Liver (tissue), 9 donors: ENCODE data around the gene GRK6. TPM values are rescaled to one million over a fixed set of nuclear protein-coding genes. Genes with fewer than 3 reads are reported as not detected.

ENCODE experiments used
- DNase-seq: peaks from one replicate; pipeline ENCODE4 v3.0.0-alpha.2; 2017; ENCODE audit warnings: low spot score
- H3K27ac ChIP-seq, 2 donors: one replicate each; pipeline ENCODE4 v1.7.0; 2013; ENCODE audit warnings: inconsistent platforms in 2 of 2, low read length in 2 of 2, control low read depth in 1 of 2, low read depth in 1 of 2, mild to moderate bottlenecking in 1 of 2
- H3K27me3 ChIP-seq, 4 donors: one replicate each; pipeline versions ENCODE4 v1.6.1 to v1.7.0; 2013; ENCODE audit warnings: low read length in 3 of 4, inconsistent platforms in 1 of 4, mild to moderate bottlenecking in 1 of 4, moderate library complexity in 1 of 4; ENCODE audit not compliant: control insufficient read depth in 4 of 4, insufficient read depth in 4 of 4
- H3K36me3 ChIP-seq, 4 donors: one replicate each; pipeline versions ENCODE4 v1.6.1 to v1.7.0; 2013; ENCODE audit warnings: low read length in 3 of 4, mild to moderate bottlenecking in 3 of 4, low read depth in 1 of 4, moderate library complexity in 1 of 4; ENCODE audit not compliant: control insufficient read depth in 4 of 4, insufficient read depth in 3 of 4
- H3K4me1 ChIP-seq, 4 donors: one replicate each; pipeline versions ENCODE4 v1.6.1 to v1.7.0; 2013; ENCODE audit warnings: low read length in 3 of 4, mild to moderate bottlenecking in 3 of 4, moderate library complexity in 1 of 4; ENCODE audit not compliant: control insufficient read depth in 4 of 4, insufficient read depth in 4 of 4
- H3K4me3 ChIP-seq, 3 donors: one replicate each; pipeline versions ENCODE4 v1.6.1 to v1.7.0; 2013; ENCODE audit warnings: low read length in 3 of 3, control low read depth in 1 of 3, low read depth in 1 of 3, mild to moderate bottlenecking in 1 of 3
- H3K9ac ChIP-seq, 2 donors: one replicate each; pipeline ENCODE4 v1.7.0; 2013; ENCODE audit warnings: low read length in 2 of 2, mild to moderate bottlenecking in 2 of 2, moderate library complexity in 2 of 2, control low read depth in 1 of 2, low read depth in 1 of 2
- H3K9me3 ChIP-seq, 4 donors: one replicate each; pipeline versions ENCODE4 v1.6.1 to v1.7.0; 2013; ENCODE audit warnings: low read length in 3 of 4; ENCODE audit not compliant: control insufficient read depth in 4 of 4
- EGR1 ChIP-seq, 2 donors: IDR thresholded peaks; 2 replicates each; pipeline ENCODE4 v1.6.1; 2016 to 2018; ENCODE audit warnings: antibody characterized with exemption in 2 of 2, low read depth in 2 of 2
- FOXA1 ChIP-seq: IDR thresholded peaks from 2 replicates; pipeline ENCODE4 v1.6.1; 2016; ENCODE audit warnings: antibody characterized with exemption
- FOXA2 ChIP-seq: IDR thresholded peaks from 2 replicates; pipeline ENCODE4 v1.6.1; 2016; ENCODE audit warnings: antibody characterized with exemption
- GABPA ChIP-seq, 2 donors: IDR thresholded peaks in 1 of 2; conservative IDR thresholded peaks in 1 of 2; 2 replicates each; pipeline ENCODE4 v1.6.1; 2016; ENCODE audit warnings: antibody characterized with exemption in 2 of 2, mild to moderate bottlenecking in 1 of 2, moderate library complexity in 1 of 2
- HNF4A ChIP-seq, 2 donors: conservative IDR thresholded peaks; 2 replicates each; pipeline ENCODE4 v1.6.1; 2016; ENCODE audit warnings: antibody characterized with exemption in 2 of 2, mild to moderate bottlenecking in 2 of 2
- HNF4G ChIP-seq: IDR thresholded peaks from 2 replicates; pipeline ENCODE4 v1.6.1; 2016; ENCODE audit warnings: antibody characterized with exemption
- JUND ChIP-seq, 2 donors: IDR thresholded peaks; 2 replicates each; pipeline ENCODE4 v1.6.1; 2016; ENCODE audit warnings: antibody characterized with exemption in 2 of 2
- NR2F2 ChIP-seq: IDR thresholded peaks from 2 replicates; pipeline ENCODE4 v1.6.1; 2016; ENCODE audit warnings: antibody characterized with exemption
- RAD21 ChIP-seq, 2 donors: IDR thresholded peaks; 2 replicates each; pipeline ENCODE4 v1.6.1; 2016; ENCODE audit warnings: antibody characterized with exemption in 2 of 2, mild to moderate bottlenecking in 2 of 2
- RXRA ChIP-seq, 2 donors: IDR thresholded peaks; 2 replicates each; pipeline ENCODE4 v1.6.1; 2017 to 2018; ENCODE audit warnings: antibody characterized with exemption in 2 of 2, mild to moderate bottlenecking in 1 of 2
- SP1 ChIP-seq: IDR thresholded peaks from 2 replicates; pipeline ENCODE4 v1.6.1; 2018; ENCODE audit warnings: antibody characterized with exemption, mild to moderate bottlenecking
- TAF1 ChIP-seq: conservative IDR thresholded peaks from 2 replicates; pipeline ENCODE4 v1.6.1; 2016; ENCODE audit warnings: antibody characterized with exemption, mild to moderate bottlenecking
- YY1 ChIP-seq: IDR thresholded peaks from 2 replicates; pipeline ENCODE4 v1.6.1; 2016; ENCODE audit warnings: antibody characterized with exemption, mild to moderate bottlenecking
- WGBS: extraction: QIAGEN DNeasy Blood & Tissue Kit; methylation state at CpG from one replicate; pipeline ENCODE4 v1.1.7; 2013; 5-methylcytosine and 5-hydroxymethylcytosine counted together
- polyA plus RNA-seq, 2 donors: library from polyadenylated mRNA; stranded (reverse) in 1 of 2; unstranded in 1 of 2; fragments of 200-250 nt in 1 of 2; fragments of >200 nt in 1 of 2; fragmentation: Nextera tagmentation in 1 of 2; extraction: Ambion mirVana in 1 of 2; gene quantifications; one replicate each; pipeline versions ENCODE4 v1.2.1 to v1.2.3, GENCODE V29; 2013 to 2015
- total RNA-seq, 2 donors: library from RNA; depleted of rRNA; stranded (reverse); fragments of >200 nt; gene quantifications; one replicate each; pipeline ENCODE4 v1.2.3, GENCODE V29; 2014
- TF ChIP-seq, protein P1 (sequence below): IDR thresholded peaks from 2 replicates; pipeline ENCODE4 v1.6.1; 2016; ENCODE audit warnings: antibody characterized with exemption
- TF ChIP-seq, protein P2 (sequence below): IDR thresholded peaks from 2 replicates; pipeline ENCODE4 v1.6.1; 2016; ENCODE audit warnings: antibody characterized with exemption, mild to moderate bottlenecking
- TF ChIP-seq, protein P3 (sequence below): IDR thresholded peaks from 2 replicates; pipeline ENCODE4 v1.6.1; 2016; ENCODE audit warnings: antibody characterized with exemption
- TF ChIP-seq, protein P4 (sequence below): fragments of 150-350 bp; IDR thresholded peaks from 2 replicates; pipeline ENCODE4 v1.5.1; 2017; ENCODE audit warnings: improper control_type of control experiment, low read depth, low read length; ENCODE audit not compliant: missing input control
- TF ChIP-seq, protein P5 (sequence below): IDR thresholded peaks from 2 replicates; pipeline ENCODE4 v1.6.1; 2016; ENCODE audit warnings: antibody characterized with exemption
- donor health status: healthy.
- donor health status: healthy.
- donor health status: healthy.
- donor health status: healthy.
- donor health status: healthy.

GRK6 gene
- total and polyA plus RNA-seq, 4 donors, result 3.1 to 24.0 (median 10.8) TPM

DNA sequence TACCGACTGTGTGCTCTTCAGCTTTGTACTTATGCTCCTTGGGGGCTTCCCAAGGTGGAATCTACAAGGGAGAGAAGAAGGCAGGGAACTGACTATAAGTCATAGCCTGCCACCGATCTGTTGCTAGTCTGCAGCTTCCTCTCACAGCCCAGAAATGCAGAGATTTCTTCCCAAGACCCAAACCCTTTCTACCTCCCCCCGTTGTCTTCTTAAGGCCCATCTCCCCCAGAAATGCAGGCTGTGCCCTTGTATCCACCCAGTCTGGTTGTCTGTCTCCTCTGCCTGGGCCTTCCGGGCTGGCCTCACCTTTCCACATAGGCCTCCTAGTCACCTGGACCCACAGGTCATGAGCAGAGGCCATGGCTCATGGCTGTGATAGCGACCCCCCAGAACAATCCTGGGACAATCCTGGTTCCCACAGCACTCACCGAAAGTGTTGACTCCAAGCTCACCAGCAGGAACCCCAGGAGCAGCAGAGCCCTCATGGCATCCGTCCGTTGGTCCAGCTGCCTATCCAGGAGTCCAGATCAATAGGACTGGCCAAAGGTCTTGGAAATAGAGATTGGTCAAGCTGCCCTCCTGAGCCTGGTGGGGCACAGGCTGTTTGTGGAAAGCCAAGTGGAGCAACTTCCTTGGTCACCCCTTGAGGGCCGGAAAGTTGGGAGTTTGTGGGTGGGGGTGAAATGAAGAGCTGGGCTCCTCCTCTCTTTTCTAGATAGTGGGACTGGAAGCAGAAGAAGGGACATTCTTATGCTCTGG, 17.3 kb upstream of the GRK6 start, which contains the start of gene F12:
Gene F12, minus strand, starts transcription at position 522 of the 759 bp plus-strand sequence. Its CDS starts 37 bp downstream, at position 485.
- H3K27ac ChIP-seq, result peak within 1 kb of the TSS; percentile 71 to 77
- peaks cover 0 to 5% (median 0%) of the 10 kb centered on the region in 4 donors for H3K36me3 ChIP-seq
- H3K27me3 ChIP-seq, result no peaks in the 10 kb centered on the region
- H3K4me3 ChIP-seq, result peak within 1 kb of the TSS; percentile 55 to 84 (median 81)
- H3K9me3 ChIP-seq, result no peaks in the 10 kb centered on the region
- peak; percentile 60 for DNase-seq
- TF ChIP-seq, protein P1, sequence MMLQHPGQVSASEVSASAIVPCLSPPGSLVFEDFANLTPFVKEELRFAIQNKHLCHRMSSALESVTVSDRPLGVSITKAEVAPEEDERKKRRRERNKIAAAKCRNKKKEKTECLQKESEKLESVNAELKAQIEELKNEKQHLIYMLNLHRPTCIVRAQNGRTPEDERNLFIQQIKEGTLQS, result no peak
- TF ChIP-seq, protein P2, sequence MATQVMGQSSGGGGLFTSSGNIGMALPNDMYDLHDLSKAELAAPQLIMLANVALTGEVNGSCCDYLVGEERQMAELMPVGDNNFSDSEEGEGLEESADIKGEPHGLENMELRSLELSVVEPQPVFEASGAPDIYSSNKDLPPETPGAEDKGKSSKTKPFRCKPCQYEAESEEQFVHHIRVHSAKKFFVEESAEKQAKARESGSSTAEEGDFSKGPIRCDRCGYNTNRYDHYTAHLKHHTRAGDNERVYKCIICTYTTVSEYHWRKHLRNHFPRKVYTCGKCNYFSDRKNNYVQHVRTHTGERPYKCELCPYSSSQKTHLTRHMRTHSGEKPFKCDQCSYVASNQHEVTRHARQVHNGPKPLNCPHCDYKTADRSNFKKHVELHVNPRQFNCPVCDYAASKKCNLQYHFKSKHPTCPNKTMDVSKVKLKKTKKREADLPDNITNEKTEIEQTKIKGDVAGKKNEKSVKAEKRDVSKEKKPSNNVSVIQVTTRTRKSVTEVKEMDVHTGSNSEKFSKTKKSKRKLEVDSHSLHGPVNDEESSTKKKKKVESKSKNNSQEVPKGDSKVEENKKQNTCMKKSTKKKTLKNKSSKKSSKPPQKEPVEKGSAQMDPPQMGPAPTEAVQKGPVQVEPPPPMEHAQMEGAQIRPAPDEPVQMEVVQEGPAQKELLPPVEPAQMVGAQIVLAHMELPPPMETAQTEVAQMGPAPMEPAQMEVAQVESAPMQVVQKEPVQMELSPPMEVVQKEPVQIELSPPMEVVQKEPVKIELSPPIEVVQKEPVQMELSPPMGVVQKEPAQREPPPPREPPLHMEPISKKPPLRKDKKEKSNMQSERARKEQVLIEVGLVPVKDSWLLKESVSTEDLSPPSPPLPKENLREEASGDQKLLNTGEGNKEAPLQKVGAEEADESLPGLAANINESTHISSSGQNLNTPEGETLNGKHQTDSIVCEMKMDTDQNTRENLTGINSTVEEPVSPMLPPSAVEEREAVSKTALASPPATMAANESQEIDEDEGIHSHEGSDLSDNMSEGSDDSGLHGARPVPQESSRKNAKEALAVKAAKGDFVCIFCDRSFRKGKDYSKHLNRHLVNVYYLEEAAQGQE, result peak; percentile 89
- peak; percentile 100 for TF ChIP-seq HNF4A (conservative IDR thresholded peaks at IDR 0.05)
- peak in 1 of 2 donors; percentile 87 for TF ChIP-seq JUND (IDR thresholded peaks at IDR 0.05)
- TF ChIP-seq TAF1, result no peak
- TF ChIP-seq, protein P3, sequence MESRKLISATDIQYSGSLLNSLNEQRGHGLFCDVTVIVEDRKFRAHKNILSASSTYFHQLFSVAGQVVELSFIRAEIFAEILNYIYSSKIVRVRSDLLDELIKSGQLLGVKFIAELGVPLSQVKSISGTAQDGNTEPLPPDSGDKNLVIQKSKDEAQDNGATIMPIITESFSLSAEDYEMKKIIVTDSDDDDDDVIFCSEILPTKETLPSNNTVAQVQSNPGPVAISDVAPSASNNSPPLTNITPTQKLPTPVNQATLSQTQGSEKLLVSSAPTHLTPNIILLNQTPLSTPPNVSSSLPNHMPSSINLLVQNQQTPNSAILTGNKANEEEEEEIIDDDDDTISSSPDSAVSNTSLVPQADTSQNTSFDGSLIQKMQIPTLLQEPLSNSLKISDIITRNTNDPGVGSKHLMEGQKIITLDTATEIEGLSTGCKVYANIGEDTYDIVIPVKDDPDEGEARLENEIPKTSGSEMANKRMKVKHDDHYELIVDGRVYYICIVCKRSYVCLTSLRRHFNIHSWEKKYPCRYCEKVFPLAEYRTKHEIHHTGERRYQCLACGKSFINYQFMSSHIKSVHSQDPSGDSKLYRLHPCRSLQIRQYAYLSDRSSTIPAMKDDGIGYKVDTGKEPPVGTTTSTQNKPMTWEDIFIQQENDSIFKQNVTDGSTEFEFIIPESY, result no peak
- TF ChIP-seq RAD21 (IDR thresholded peaks at IDR 0.05), result peak; percentile 42 to 59
- peak; percentile 93 for TF ChIP-seq YY1
- peak; percentile 54 for TF ChIP-seq FOXA1
- TF ChIP-seq, protein P4, sequence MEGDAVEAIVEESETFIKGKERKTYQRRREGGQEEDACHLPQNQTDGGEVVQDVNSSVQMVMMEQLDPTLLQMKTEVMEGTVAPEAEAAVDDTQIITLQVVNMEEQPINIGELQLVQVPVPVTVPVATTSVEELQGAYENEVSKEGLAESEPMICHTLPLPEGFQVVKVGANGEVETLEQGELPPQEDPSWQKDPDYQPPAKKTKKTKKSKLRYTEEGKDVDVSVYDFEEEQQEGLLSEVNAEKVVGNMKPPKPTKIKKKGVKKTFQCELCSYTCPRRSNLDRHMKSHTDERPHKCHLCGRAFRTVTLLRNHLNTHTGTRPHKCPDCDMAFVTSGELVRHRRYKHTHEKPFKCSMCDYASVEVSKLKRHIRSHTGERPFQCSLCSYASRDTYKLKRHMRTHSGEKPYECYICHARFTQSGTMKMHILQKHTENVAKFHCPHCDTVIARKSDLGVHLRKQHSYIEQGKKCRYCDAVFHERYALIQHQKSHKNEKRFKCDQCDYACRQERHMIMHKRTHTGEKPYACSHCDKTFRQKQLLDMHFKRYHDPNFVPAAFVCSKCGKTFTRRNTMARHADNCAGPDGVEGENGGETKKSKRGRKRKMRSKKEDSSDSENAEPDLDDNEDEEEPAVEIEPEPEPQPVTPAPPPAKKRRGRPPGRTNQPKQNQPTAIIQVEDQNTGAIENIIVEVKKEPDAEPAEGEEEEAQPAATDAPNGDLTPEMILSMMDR, result no peak
- peak; percentile 91 to 92 for TF ChIP-seq RXRA (IDR thresholded peaks at IDR 0.05)
- TF ChIP-seq, protein P5, sequence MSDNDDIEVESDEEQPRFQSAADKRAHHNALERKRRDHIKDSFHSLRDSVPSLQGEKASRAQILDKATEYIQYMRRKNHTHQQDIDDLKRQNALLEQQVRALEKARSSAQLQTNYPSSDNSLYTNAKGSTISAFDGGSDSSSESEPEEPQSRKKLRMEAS, result peak; percentile 93
- peak in 1 of 2 donors; percentile 68 for TF ChIP-seq GABPA (IDR thresholded peaks at IDR 0.05 in 1 of 2, conservative IDR thresholded peaks at IDR 0.05 in 1 of 2)
- TF ChIP-seq NR2F2, result peak; percentile 72
- TF ChIP-seq HNF4G, result peak; percentile 98
- peak; percentile 95 for TF ChIP-seq SP1
- TF ChIP-seq EGR1 (IDR thresholded peaks at IDR 0.05; ENCODE audit: low read depth in 2 of 2), result peak in 1 of 2 donors; percentile 41
- TF ChIP-seq FOXA2, result peak; percentile 38
- 37% methylated on average over 9 of the region's 9 CpGs for WGBS
- peak within 1 kb of the TSS; percentile 77 to 81 for H3K9ac ChIP-seq
- peaks cover 2 to 54% (median 32%) of the 10 kb centered on the region in 4 donors for H3K4me1 ChIP-seq
